SK-N-SH treated with all-trans-retinoic acid at 6 μM for 48 hours (cell line): ENCODE data around the gene SHISA8.

Experiments used
- ISL1 ChIP-seq: fragments of 250-450 bp; sonication (Bioruptor Pico); IDR thresholded peaks from 2 replicates; pipeline ENCODE4 v2.1.2; 2022; ENCODE audit warnings: mild to moderate bottlenecking, moderate library complexity
- OSR1 ChIP-seq: fragments of 250-450 bp; sonication (Bioruptor Pico); IDR thresholded peaks from 2 replicates; pipeline ENCODE4 v1.8.0; 2022; ENCODE audit warnings: moderate library complexity, mild to moderate bottlenecking, inconsistent platforms
- PPARA ChIP-seq: fragments of 250-450 bp; sonication (Bioruptor Pico); IDR thresholded peaks from 2 replicates; pipeline ENCODE4 v1.5.0; 2020; ENCODE audit warnings: mild to moderate bottlenecking, borderline replicate concordance
- TOX ChIP-seq: fragments of 250-450 bp; sonication (Bioruptor Pico); IDR thresholded peaks from 2 replicates; pipeline ENCODE4 v1.8.0; 2021; ENCODE audit warnings: mild to moderate bottlenecking, moderate library complexity, borderline replicate concordance
- ZFP3 ChIP-seq: fragments of 250-450 bp; sonication (Bioruptor Pico); IDR thresholded peaks from 2 replicates; pipeline ENCODE4 v1.5.0; 2020; ENCODE audit warnings: mild to moderate bottlenecking, moderate library complexity
- ZFP30 ChIP-seq: fragments of 450-650 bp; formaldehyde crosslinking; IDR thresholded peaks from 2 replicates; pipeline ENCODE4 v1.5.0; 2022; ENCODE audit warnings: mild to moderate bottlenecking, moderate library complexity
- TF ChIP-seq, protein P1 (sequence below): fragments of 250-450 bp; sonication (Bioruptor Pico); IDR thresholded peaks from 2 replicates; pipeline ENCODE4 v1.5.1; 2020; ENCODE audit warnings: low read depth, mild to moderate bottlenecking, moderate library complexity
- TF ChIP-seq, protein P2 (sequence below): fragments of 250-450 bp; sonication (Bioruptor Pico); IDR thresholded peaks from 2 replicates; pipeline ENCODE4 v1.8.0; 2020; ENCODE audit warnings: mild to moderate bottlenecking, moderate library complexity, borderline replicate concordance

DNA sequence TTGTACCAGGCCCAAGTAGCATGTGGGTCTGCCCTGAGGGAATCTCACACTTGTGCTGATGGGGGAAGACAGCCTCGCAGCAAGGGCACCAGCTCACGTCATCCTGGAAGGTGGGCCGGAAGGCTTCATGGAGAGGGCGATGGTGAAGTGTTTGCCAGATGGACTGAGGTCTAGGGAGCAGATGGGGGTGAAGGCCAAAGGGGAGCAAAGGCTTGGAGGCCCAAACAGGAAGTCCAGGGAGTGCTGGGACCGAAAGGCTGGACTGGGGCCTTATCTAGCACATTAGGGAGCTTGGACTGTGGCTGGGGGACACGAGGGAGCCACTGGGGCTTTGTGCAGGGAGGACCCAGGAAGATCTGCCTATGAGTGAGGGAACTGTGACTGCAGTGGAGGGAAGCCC, 12.9 kb upstream of the SHISA8 start:
- TF ChIP-seq, protein P1, sequence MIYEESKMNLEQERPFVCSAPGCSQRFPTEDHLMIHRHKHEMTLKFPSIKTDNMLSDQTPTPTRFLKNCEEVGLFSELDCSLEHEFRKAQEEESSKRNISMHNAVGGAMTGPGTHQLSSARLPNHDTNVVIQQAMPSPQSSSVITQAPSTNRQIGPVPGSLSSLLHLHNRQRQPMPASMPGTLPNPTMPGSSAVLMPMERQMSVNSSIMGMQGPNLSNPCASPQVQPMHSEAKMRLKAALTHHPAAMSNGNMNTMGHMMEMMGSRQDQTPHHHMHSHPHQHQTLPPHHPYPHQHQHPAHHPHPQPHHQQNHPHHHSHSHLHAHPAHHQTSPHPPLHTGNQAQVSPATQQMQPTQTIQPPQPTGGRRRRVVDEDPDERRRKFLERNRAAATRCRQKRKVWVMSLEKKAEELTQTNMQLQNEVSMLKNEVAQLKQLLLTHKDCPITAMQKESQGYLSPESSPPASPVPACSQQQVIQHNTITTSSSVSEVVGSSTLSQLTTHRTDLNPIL (CRISPR knock-in tag), result no peak
- TF ChIP-seq ZFP30 (no peak), ZFP3 (CRISPR knock-in tag) (no peak), ISL1 (CRISPR knock-in tag) (no peak), PPARA (CRISPR knock-in tag) (no peak), OSR1 (CRISPR knock-in tag) (no peak), TOX (CRISPR knock-in tag) (no peak)
- TF ChIP-seq, protein P2, sequence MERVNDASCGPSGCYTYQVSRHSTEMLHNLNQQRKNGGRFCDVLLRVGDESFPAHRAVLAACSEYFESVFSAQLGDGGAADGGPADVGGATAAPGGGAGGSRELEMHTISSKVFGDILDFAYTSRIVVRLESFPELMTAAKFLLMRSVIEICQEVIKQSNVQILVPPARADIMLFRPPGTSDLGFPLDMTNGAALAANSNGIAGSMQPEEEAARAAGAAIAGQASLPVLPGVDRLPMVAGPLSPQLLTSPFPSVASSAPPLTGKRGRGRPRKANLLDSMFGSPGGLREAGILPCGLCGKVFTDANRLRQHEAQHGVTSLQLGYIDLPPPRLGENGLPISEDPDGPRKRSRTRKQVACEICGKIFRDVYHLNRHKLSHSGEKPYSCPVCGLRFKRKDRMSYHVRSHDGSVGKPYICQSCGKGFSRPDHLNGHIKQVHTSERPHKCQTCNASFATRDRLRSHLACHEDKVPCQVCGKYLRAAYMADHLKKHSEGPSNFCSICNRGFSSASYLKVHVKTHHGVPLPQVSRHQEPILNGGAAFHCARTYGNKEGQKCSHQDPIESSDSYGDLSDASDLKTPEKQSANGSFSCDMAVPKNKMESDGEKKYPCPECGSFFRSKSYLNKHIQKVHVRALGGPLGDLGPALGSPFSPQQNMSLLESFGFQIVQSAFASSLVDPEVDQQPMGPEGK (CRISPR knock-in tag), result no peak
